Measurements from ENCODE around the gene TBC1D14. TPM values are rescaled to one million over a fixed set of nuclear protein-coding genes. Genes with fewer than 3 reads are reported as not detected.

Gene TBC1D14
- total RNA-seq, 4 donors from 2014 or later = 44.8 to 67.7 (median 55.7) TPM

DNA sequence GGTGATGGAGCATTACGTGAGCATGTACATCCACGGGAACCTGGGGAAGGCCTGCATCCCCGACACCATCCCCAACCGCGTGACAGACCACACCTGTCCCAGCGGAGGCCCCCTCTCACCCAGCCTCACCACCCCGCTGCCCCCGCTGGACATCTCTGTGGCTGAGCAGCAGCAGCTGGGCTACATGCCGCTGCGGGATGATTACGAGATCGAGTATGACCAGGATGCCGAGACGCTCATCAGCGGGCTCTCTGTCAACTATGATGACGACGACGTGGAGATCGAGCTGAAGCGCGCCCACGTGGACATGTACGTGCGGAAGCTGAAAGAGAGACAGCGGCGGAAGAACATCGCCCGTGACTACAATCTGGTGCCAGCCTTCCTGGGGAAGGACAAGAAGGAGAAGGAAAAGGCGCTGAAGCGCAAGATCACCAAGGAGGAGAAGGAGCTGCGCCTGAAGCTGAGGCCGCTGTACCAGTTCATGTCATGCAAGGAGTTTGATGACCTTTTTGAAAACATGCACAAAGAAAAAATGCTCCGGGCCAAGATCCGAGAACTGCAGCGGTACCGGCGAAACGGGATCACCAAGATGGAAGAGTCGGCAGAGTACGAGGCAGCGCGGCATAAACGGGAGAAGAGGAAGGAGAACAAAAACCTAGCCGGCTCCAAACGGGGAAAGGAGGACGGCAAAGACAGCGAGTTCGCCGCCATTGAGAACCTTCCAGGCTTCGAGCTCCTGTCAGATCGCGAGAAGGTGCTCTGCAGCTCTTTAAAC is 144.7 kb downstream of the TBC1D14 start:
- no peak overlapping the region for H3K27ac ChIP-seq
- no peak for DNase-seq
- peaks cover 0 to 8% (median 0%) of the 10 kb centered on the region in 4 donors for H3K4me1 ChIP-seq
- H3K9me3 ChIP-seq = no peaks in the 10 kb centered on the region
- peaks cover 0 to 43% (median 0%) of the 10 kb centered on the region in 3 donors for H3K36me3 ChIP-seq
- TF ChIP-seq POLR2A (IDR thresholded peaks at IDR 0.05) (no peak), CTCF (IDR thresholded peaks at IDR 0.05) (no peak)
- H3K4me3 ChIP-seq = no peak overlapping the region
- no peaks in the 10 kb centered on the region for H3K27me3 ChIP-seq

DNA sequence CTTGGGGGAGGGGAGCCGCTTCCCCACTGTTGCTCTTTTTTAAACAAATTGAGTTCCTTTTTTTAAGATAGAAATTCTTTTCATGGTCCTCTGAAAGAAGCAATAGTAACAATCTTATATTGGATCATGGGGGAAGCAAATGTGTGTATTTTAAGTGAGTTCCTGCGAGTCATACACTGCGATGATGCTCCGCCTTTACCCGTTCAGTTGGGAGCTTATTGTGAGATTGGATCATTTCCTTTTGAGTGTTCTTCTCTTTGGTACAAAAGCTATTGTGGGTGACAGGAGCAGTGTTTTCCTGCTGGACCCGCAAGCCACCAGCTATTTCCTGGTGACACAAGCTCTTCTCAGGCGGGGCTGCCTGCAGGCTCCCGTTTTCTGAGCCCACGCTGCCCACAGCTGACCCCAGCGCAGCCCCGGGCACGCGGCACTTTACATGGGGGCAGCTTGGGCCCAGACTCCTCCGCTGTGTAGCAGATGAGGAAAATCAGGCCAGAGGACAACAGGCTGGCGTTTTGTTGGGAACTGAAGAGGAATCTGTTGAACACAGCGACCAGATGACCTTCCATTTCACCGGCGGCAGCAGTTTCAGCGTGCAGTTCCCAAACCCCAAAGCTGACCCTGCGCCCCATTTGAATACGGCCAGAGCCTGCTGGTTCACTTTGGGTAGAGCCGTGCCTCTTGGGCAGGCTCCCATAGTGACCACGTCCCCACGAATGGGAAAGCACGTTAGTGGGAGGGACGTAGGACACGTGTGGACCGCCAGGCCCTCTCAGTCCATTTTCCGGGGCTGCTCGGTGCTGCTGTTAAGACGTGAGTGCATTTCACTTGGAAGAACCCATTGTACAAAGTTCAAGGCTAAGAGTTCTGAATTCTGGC is 145.7 kb downstream of the TBC1D14 start:
- Histone ChIP-seq H3K4me1 (peaks cover 0 to 8% (median 0%) of the 10 kb centered on the region in 4 donors), H3K9me3 (no peaks in the 10 kb centered on the region), H3K4me3 (no peak overlapping the region), H3K36me3 (peaks cover 0 to 53% (median 0%) of the 10 kb centered on the region in 3 donors), H3K27me3 (no peaks in the 10 kb centered on the region), H3K27ac (no peak overlapping the region)
- DNase-seq = no peak
- TF ChIP-seq POLR2A (IDR thresholded peaks at IDR 0.05) (no peak), CTCF (IDR thresholded peaks at IDR 0.05) (no peak)

DNA sequence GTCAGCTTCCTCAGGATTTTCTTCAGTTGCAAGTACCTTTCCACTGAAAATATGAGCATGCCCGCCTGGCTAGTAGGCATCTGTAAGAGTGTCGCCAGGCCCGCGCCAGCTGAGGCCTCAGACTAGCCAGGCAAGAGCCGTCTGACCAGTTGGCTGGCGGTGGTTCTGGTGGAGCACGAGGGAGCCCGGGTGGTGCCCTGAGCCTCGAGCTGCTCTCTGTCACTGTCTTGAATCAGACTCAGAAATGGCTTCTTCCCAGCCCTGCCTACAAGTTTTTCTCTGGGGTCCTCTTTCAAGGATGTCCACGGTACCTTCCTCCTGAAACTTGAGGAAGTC is 146.3 kb downstream of the TBC1D14 start:
- Histone ChIP-seq H3K4me3 (no peak overlapping the region), H3K36me3 (peaks cover 0 to 59% (median 0%) of the 10 kb centered on the region in 3 donors), H3K27me3 (no peaks in the 10 kb centered on the region), H3K9me3 (no peaks in the 10 kb centered on the region), H3K4me1 (peaks cover 0 to 8% (median 0%) of the 10 kb centered on the region in 4 donors), H3K27ac (no peak overlapping the region)
- TF ChIP-seq CTCF (IDR thresholded peaks at IDR 0.05) (no peak), POLR2A (IDR thresholded peaks at IDR 0.05) (no peak)
- no peak for DNase-seq

GRCh38 chr4:7058792-7059191 is 149.2 kb downstream of the TBC1D14 start:
- no peaks in the 10 kb centered on the region for H3K27me3 ChIP-seq
- no peaks in the 10 kb centered on the region for H3K9me3 ChIP-seq
- peaks cover 0 to 80% (median 0%) of the 10 kb centered on the region in 3 donors for H3K36me3 ChIP-seq
- no peak overlapping the region for H3K4me3 ChIP-seq
- DNase-seq = no peak
- H3K27ac ChIP-seq = no peak overlapping the region
- no peaks in the 10 kb centered on the region for H3K4me1 ChIP-seq
- TF ChIP-seq POLR2A (IDR thresholded peaks at IDR 0.05) (no peak), CTCF (IDR thresholded peaks at IDR 0.05) (no peak)

DNA sequence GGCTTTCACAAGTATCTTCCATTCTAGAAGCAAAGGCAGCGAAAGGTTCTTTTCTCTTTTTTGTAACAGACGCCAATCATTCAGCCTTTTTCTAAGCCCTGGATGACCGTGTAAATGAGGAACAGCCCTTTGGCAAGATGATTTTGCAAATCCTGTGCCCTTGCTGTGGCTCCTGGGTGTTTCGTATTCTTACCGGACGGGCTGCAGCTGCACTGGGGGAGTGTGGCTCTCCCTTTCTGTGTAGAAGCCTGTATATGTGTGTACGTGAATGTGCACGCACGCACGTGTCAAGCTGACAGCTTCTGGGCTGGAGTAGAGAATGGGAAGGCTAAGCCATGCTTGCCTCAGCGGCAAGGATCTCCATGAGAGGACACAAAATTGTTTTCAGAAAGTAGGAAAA is 150.0 kb downstream of the TBC1D14 start:
- H3K36me3 ChIP-seq = peaks cover 0 to 80% (median 0%) of the 10 kb centered on the region in 3 donors
- H3K4me3 ChIP-seq = no peak overlapping the region

More for the DNA sequence above, 150.0 kb downstream of the TBC1D14 start:
- TF ChIP-seq POLR2A (IDR thresholded peaks at IDR 0.05) (no peak), CTCF (IDR thresholded peaks at IDR 0.05) (no peak)
- no peaks in the 10 kb centered on the region for H3K9me3 ChIP-seq
- H3K27me3 ChIP-seq = no peaks in the 10 kb centered on the region
- H3K4me1 ChIP-seq = no peaks in the 10 kb centered on the region
- H3K27ac ChIP-seq = no peak overlapping the region
- DNase-seq = no peak
